Measurements from ENCODE around the gene INSIG1.

INSIG1 gene

GRCh38 chr7:155286686-155287085 lies 11.0 kb upstream of the INSIG1 start:
- no peak for DNase-seq

- no peak for DNase-seq
Measured at GRCh38 chr7:155287284-155287935, 10.3 kb upstream of the INSIG1 start.

- no peak for DNase-seq
Measured at GRCh38 chr7:155288055-155288454, 9.6 kb upstream of the INSIG1 start.

- DNase-seq = no peak
Measured at GRCh38 chr7:155289107-155289506, 8.6 kb upstream of the INSIG1 start.

GRCh38 chr7:155289949-155290501 lies 7.7 kb upstream of the INSIG1 start:
- DNase-seq = no peak

- no peak for DNase-seq
Measured at GRCh38 chr7:155291045-155291530, 6.6 kb upstream of the INSIG1 start.

GRCh38 chr7:155291729-155292128 lies 5.9 kb upstream of the INSIG1 start:
- DNase-seq = no peak

- DNase-seq = no peak
Measured at GRCh38 chr7:155292680-155293226, 4.9 kb upstream of the INSIG1 start.

- no peak for DNase-seq
Measured at GRCh38 chr7:155293721-155294510, 3.8 kb upstream of the INSIG1 start.

- no peak for DNase-seq
Measured at GRCh38 chr7:155294511-155294778, 3.2 kb upstream of the INSIG1 start.

- DNase-seq = peak; percentile 32
Measured at GRCh38 chr7:155295511-155295910, 2.2 kb upstream of the INSIG1 start.

- DNase-seq = peak; percentile 20
Measured at GRCh38 chr7:155296006-155296787, 1.5 kb upstream of the INSIG1 start.

GRCh38 chr7:155296788-155297516 lies 726 bp upstream of the INSIG1 start:
- DNase-seq = peak; percentile 79

GRCh38 chr7:155298288-155298833 lies 683 bp downstream of the INSIG1 start:
- DNase-seq = peak; percentile 71

- DNase-seq = peak; percentile 98
Measured at GRCh38 chr7:155298834-155299534, 1.3 kb downstream of the INSIG1 start.

GRCh38 chr7:155299535-155300202 lies 2.0 kb downstream of the INSIG1 start:
- peak; percentile 46 for DNase-seq

GRCh38 chr7:155300641-155301452 lies 3.2 kb downstream of the INSIG1 start:
- no peak for DNase-seq

- no peak for DNase-seq
Measured at GRCh38 chr7:155303039-155303593, 5.4 kb downstream of the INSIG1 start.

GRCh38 chr7:155303897-155304296 lies 6.2 kb downstream of the INSIG1 start:
- no peak for DNase-seq
